GM23338 (cell line): Measurements from ENCODE around the gene SLC23A1. TPM values are rescaled to one million over a fixed set of nuclear protein-coding genes. Genes with fewer than 3 reads are reported as not detected.

Experiments used
- ATAC-seq: fragments of 200-7000 bp; cut with Tn5 transposase; 3 replicates; pipeline ENCODE4 v1.9.1; 2020
- DNase-seq: peaks from one replicate; pipeline ENCODE4 v3.0.0-alpha.2; 2015; ENCODE audit warnings: low spot score
- H2AFZ ChIP-seq: fragments of 200-600 bp; sonication (generic); 2 replicates; pipeline ENCODE4 v1.8.0; 2016; ENCODE audit warnings: antibody characterized with exemption, mild to moderate bottlenecking, moderate library complexity
- H3F3A ChIP-seq: fragments of 200-600 bp; sonication (generic); replicated peaks from 2 replicates; pipeline ENCODE4 v1.8.0; 2017; ENCODE audit warnings: antibody characterized with exemption, mixed run types, low read depth
- H3K27ac ChIP-seq: fragments of 200-600 bp; sonication (generic); 2 replicates; pipeline ENCODE4 v1.6.1; 2016; ENCODE audit warnings: low read depth
- H3K27me3 ChIP-seq: fragments of 200-600 bp; sonication (generic); 2 replicates; pipeline ENCODE4 v1.8.0; 2016; ENCODE audit warnings: mild to moderate bottlenecking, mixed run types, moderate library complexity; ENCODE audit not compliant: insufficient read depth
- H3K36me3 ChIP-seq: fragments of 200-600 bp; sonication (generic); 2 replicates; pipeline ENCODE4 v1.8.0; 2016; ENCODE audit warnings: mild to moderate bottlenecking; ENCODE audit not compliant: insufficient read depth
- H3K4me1 ChIP-seq: fragments of 200-600 bp; sonication (generic); 2 replicates; pipeline ENCODE4 v1.8.0; 2016; ENCODE audit warnings: mild to moderate bottlenecking, moderate library complexity; ENCODE audit not compliant: insufficient read depth
- H3K4me2 ChIP-seq: fragments of 200-600 bp; sonication (generic); 2 replicates; pipeline ENCODE4 v1.7.1; 2017; ENCODE audit warnings: mixed run types
- H3K4me3 ChIP-seq: fragments of 200-600 bp; sonication (generic); 2 replicates; pipeline ENCODE4 v1.6.1; 2016; ENCODE audit warnings: mixed run types
- H3K79me2 ChIP-seq: fragments of 200-600 bp; sonication (generic); replicated peaks from 2 replicates; pipeline ENCODE4 v1.8.0; 2017; ENCODE audit warnings: mild to moderate bottlenecking; ENCODE audit not compliant: insufficient read depth
- H3K9me2 ChIP-seq: fragments of 200-600 bp; sonication (generic); 2 replicates; pipeline ENCODE4 v1.8.0; 2017; ENCODE audit not compliant: insufficient read depth
- H4K20me1 ChIP-seq: fragments of 200-600 bp; sonication (generic); replicated peaks from 2 replicates; pipeline ENCODE4 v1.8.0; 2017; ENCODE audit warnings: mild to moderate bottlenecking; ENCODE audit not compliant: insufficient read depth
- H3K27ac Mint-ChIP-seq: 2 replicates; pipeline ENCODE4 v1.8.0; 2020; ENCODE audit warnings: inconsistent platforms, mild to moderate bottlenecking, moderate library complexity, mixed read lengths
- H3K27me3 Mint-ChIP-seq: 3 replicates; pipeline ENCODE4 v1.8.0; 2022; ENCODE audit warnings: low read depth, mild to moderate bottlenecking, moderate library complexity, mixed read lengths, inconsistent platforms; ENCODE audit not compliant: insufficient read depth, poor library complexity
- H3K36me3 Mint-ChIP-seq: 3 replicates; pipeline ENCODE4 v1.8.0; 2021; ENCODE audit warnings: low read depth, mild to moderate bottlenecking, inconsistent platforms, moderate library complexity, mixed read lengths
- H3K4me1 Mint-ChIP-seq: 3 replicates; pipeline ENCODE4 v1.8.0; 2020; ENCODE audit warnings: mild to moderate bottlenecking, inconsistent platforms, mixed read lengths
- H3K4me3 Mint-ChIP-seq: 3 replicates; pipeline ENCODE4 v1.8.0; 2021; ENCODE audit warnings: moderate library complexity, mild to moderate bottlenecking, inconsistent platforms, mixed read lengths
- H3K9me3 Mint-ChIP-seq: 3 replicates; pipeline ENCODE4 v1.8.0; 2020; ENCODE audit warnings: moderate library complexity, mild to moderate bottlenecking, inconsistent platforms, mixed read lengths
- CTCF ChIP-seq, 2 experiments: fragments of 200-600 bp in 1 of 2; sonication (generic) in 1 of 2; conservative IDR thresholded peaks; 2 replicates each; pipeline versions ENCODE4 v1.5.1 to v1.6.1; 2016 to 2017; ENCODE audit warnings: antibody characterized with exemption in 2 of 2, low read depth in 2 of 2, mild to moderate bottlenecking in 2 of 2, moderate library complexity in 1 of 2
- ETS1 ChIP-seq: IDR thresholded peaks from 2 replicates; pipeline ENCODE4 v1.6.1; 2016; ENCODE audit warnings: antibody characterized with exemption
- EZH2 ChIP-seq: fragments of 200-600 bp; sonication (generic); IDR thresholded peaks from one replicate; pipeline ENCODE4 v1.8.0; 2017; ENCODE audit warnings: antibody characterized with exemption, mild to moderate bottlenecking, low read depth; ENCODE audit not compliant: unreplicated experiment
- EZH2phosphoT487 ChIP-seq: fragments of 200-600 bp; sonication (generic); IDR thresholded peaks from one replicate; pipeline ENCODE4 v1.8.1; 2018; ENCODE audit warnings: antibody characterized with exemption; ENCODE audit not compliant: unreplicated experiment
- JUNB ChIP-seq: IDR thresholded peaks from one replicate; pipeline ENCODE4 v1.6.1; 2016; ENCODE audit warnings: antibody characterized with exemption; ENCODE audit not compliant: unreplicated experiment
- REST ChIP-seq: IDR thresholded peaks from one replicate; pipeline ENCODE4 v1.6.1; 2018; ENCODE audit warnings: antibody characterized with exemption; ENCODE audit not compliant: unreplicated experiment
- STAT1 ChIP-seq: IDR thresholded peaks from one replicate; pipeline ENCODE4 v1.6.1; 2016; ENCODE audit warnings: antibody characterized with exemption; ENCODE audit not compliant: unreplicated experiment
- ZNF462 ChIP-seq: fragments of 250-450 bp; sonication (Bioruptor Pico); IDR thresholded peaks from 2 replicates; pipeline ENCODE4 v1.5.0; 2020; ENCODE audit warnings: mild to moderate bottlenecking, moderate library complexity
- polyA plus RNA-seq: library from polyadenylated mRNA; unstranded; fragments of >200 nt; fragmentation: Nextera tagmentation; extraction: Ambion mirVana; gene quantifications from 2 replicates; pipeline ENCODE4 v1.2.1, GENCODE V29; 2016
- total RNA-seq: library from RNA; depleted of rRNA; stranded (reverse); fragments of >200 nt; shearing (Covaris generic); gene quantifications from 2 replicates; pipeline ENCODE4 v1.2.3, GENCODE V29; 2014

The SLC23A1 gene
- total and polyA plus RNA-seq, 2 experiments from 2014 or later: 0.29 TPM; not detected in 1

- TF ChIP-seq EZH2 (no peak), EZH2phosphoT487 (no peak), ETS1 (no peak), JUNB (no peak), ZNF462 (CRISPR knock-in tag) (no peak), STAT1 (no peak), CTCF (conservative IDR thresholded peaks at IDR 0.05; ENCODE audit: low read depth in 2 of 2) (no peak), REST (no peak)
- no peak overlapping the region for H2AFZ ChIP-seq
- ATAC-seq (no peak), DNase-seq (no peak)
- H4K20me1 ChIP-seq: no peaks in the 10 kb centered on the region
- Mint-ChIP-seq H3K9me3 (no peaks in the 10 kb centered on the region), H3K36me3 (peaks cover 40% of the 10 kb centered on the region), H3K4me3 (no peak overlapping the region), H3K27ac (no peak overlapping the region), H3K4me1 (0 out of 3 replicates have a peak, but pooled peaks cover 3% of the 10 kb centered on the region), H3K27me3 (peaks cover 2% of the 10 kb centered on the region)
- H3K4me2 ChIP-seq: no peak overlapping the region
- no peaks in the 10 kb centered on the region for H3K4me1 ChIP-seq
- H3K36me3 ChIP-seq: peaks cover 2% of the 10 kb centered on the region; the same call in 1 of the 2 replicates
- no peak overlapping the region for H3K4me3 ChIP-seq
- H3K79me2 ChIP-seq: no peaks in the 10 kb centered on the region
- no peaks in the 10 kb centered on the region for H3K9me2 ChIP-seq
- H3K27ac ChIP-seq: no peak overlapping the region
- H3K27me3 ChIP-seq: no peaks in the 10 kb centered on the region
- no peaks in the 10 kb centered on the region; the same call in 1 of the 2 replicates for H3F3A ChIP-seq
Observed at GRCh38 chr5:139425497-139425896, 42.4 kb upstream of the SLC23A1 start.
